UCSD-AML1 (cell line): ENCODE data around the gene OPN1LW.
"Not testable (repeated sequence)": the region's sequence is repeated elsewhere in the genome, so short reads cannot be mapped to it uniquely, and the experiment has no call there.

Experiments used
- DNase-seq: peaks from one replicate; lab custom pipeline; 2025; ENCODE audit not compliant: unreplicated experiment; lab: John Stamatoyannopoulos, UW

Gene OPN1LW

DNA sequence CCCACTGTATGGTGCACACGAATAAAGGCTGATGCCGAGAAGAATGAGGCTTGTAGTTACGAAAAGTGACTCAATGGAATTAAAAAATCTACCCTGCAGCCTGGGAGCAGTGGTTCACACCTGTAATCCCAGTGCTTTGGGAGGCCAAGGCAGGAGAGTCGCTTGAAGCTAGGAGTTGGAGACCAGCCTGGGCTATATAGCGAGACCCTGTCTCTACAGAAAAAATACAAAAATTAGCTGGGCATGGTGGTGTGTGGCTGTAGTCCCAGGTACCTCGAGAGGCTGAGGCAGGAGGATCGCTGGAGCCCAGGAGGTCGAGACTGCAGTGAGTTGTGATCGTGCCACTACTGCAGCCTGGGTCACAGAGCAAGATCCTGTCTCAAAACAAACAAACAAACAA is 11.7 kb upstream of the OPN1LW start:
- DNase-seq: no peak

GRCh38 chrX:154135458-154136229 is 8.4 kb upstream of the OPN1LW start:
- no peak for DNase-seq

DNA sequence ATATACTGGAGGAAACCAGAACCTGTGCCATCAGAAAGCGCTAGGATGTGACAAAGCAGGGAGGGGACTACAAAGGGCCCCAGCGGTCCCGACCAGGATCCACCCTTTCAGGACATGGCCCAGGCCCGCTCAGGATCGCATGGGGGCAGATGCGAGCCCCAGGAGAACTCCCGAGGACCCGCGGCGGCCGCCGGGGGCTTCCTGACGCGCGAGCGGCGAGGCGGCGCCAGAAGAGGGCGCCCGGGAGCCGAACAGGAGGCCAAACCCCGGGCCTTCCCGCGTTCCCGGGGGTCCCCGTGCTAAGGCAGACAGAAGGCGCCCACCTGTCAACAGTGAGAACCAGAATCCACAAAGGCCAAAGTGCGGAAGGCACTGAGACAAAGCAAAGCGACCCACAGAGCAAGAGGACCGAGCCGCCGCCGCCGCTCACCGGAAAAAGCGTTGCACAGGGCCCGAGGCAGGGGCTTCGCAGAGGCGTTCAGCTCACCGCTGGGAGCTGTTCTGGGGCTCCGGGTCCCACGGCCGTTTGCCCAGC is 7.3 kb upstream of the OPN1LW start:
- peak; percentile 56 for DNase-seq

DNA sequence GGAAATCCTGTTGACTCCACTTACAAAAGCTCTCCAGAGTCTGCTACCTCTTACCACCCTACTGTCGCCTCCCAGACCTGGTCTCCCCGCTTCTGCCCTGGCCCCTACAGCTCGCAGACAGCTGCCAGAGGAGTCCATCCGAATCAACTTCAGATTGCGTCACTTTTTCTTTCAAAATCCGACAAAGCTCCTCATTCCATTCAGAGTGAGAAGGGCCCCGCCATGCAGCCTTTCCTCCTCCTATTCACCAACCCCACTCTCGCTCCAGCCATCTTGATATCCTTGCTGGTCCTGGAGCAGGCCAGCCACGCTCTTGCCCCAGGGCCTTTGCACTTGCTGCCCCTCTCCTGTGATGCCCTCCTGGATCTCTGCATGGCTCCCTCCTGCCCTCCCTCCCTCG is 5.2 kb upstream of the OPN1LW start:
- DNase-seq: no peak

DNA sequence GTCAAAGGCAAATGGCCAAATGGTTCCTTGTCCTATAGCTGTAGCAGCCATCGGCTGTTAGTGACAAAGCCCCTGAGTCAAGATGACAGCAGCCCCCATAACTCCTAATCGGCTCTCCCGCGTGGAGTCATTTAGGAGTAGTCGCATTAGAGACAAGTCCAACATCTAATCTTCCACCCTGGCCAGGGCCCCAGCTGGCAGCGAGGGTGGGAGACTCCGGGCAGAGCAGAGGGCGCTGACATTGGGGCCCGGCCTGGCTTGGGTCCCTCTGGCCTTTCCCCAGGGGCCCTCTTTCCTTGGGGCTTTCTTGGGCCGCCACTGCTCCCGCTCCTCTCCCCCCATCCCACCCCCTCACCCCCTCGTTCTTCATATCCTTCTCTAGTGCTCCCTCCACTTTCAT is 3.8 kb upstream of the OPN1LW start:
- no peak for DNase-seq

GRCh38 chrX:154140742-154141141 is 3.3 kb upstream of the OPN1LW start:
- DNase-seq: no peak

GRCh38 chrX:154142386-154142785 is 1.7 kb upstream of the OPN1LW start:
- DNase-seq: no peak

DNA sequence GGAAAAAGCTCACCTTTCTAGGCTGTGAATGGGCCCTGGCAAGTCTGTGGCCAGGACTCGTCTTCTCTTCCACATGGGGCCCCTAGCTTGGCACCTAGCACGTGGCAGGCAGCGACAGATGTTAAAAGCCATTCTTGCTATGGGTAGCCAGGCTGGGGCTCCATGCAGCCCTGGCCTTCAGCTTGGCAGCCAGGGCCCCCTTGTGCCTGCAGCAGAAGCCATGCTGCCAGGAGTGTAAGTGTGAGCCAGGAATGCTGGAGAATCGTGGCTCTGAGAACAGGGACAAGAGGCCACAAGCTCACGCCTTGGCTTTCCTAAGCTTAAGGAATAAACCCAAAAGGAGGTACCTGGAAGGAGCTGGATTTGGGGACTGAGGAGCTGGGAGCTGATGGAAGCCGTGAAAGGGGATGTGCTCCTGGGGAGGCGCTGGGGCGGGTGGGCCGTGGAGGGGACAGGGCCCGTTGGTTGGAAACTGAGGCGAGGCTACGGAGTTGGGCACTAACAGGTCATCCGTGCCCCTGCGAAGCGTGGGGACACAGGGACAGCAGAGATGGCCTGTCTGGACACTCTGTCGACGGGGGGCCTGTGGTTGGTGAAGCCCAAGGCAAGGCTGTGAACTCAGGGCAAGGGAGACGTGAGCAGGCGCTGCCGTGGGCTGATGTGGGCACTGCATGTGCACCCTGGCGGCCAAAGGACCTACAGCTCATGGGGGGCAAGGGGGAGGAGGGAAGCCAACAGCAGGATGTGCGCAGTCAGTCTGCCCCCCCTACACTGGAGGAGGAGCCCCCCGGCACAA is 895 bp upstream of the OPN1LW start:
- no peak for DNase-seq

DNA sequence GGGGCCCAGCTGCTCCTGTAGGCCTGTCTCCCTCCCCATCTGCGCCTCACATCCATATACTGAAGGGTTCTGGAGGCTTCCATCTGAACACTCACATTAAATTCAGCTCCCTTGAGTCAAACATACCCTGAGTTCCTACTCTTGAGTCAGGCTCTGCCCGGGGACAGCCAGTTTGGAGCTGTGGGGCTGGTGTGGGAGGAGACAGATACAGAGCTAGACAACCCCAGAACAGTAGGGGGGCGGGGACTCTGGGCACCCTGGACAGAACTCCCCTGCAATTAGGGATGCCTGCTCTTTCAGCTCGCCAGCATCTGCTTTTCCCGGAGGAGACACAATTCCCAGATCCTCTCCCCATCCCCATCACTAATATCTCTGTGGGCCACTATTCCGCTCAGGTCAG is 7.0 kb downstream of the OPN1LW start:
- DNase-seq: not testable (repeated sequence)

- DNase-seq: not testable (repeated sequence)
Observed at GRCh38 chrX:154156221-154156620, 12.2 kb downstream of the OPN1LW start.

GRCh38 chrX:154157207-154157606 is 13.2 kb downstream of the OPN1LW start:
- not testable (repeated sequence) for DNase-seq

DNA sequence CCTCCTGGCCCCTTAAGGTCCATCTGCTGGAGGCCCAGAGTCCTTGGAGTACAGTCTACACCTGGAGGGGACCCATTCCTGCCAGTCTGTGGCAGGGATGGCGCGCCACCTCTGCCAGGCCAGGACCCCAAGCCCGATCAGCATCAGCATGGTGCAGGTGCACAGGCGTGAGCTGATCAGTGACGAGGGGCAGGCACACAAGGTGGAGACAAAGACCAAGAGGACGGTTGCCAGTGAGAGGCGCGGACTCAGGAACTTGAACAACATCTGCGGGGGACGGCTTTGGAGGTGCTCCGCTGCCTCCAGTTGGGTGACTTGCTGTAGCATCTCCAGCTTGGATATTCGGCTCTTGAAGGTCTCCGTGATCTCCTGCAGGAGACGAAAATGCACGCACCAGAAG is 15.3 kb downstream of the OPN1LW start:
- not testable (repeated sequence) for DNase-seq

GRCh38 chrX:154164902-154165301 is 20.9 kb downstream of the OPN1LW start:
- DNase-seq: not testable (repeated sequence)

DNA sequence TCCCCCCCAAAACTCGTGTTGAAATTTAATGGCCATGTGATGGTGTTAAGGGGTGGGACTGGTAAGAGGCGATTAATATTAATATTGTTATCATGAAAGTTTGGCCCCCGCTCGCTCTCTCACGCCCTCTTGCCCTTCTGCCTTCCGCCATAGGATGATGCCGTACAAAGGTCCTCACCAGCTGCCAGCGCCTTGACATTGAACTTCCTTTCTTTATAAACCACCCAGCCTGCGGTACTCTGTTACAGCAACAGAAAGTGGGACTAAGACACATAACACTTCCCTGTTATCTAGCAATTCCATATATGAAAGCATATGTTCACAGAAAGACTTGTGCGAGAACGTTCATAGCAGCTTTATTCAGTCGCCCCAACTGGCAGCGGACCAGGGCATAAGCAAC is 24.3 kb downstream of the OPN1LW start:
- DNase-seq: not testable (repeated sequence)

DNA sequence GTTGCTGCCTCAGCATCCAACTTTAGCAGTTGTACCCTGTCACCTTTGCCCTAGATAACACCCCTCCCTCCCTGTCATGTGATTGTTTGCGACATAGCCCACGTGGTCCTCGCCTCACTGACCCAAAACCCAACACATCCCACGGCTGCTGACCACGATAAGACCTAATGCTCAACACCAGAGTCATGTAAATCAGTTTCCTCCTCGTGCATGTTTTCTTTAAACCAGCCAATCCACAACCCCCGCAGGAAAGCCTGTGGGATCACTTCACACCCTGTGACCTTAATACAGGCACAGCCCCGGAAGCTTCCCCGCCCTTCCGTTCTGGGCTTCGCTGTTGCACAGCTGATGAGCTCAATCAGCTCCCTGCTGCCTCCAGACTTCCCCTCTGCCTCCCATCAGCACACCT is 28.5 kb downstream of the OPN1LW start:
- DNase-seq: not testable (repeated sequence)

DNA sequence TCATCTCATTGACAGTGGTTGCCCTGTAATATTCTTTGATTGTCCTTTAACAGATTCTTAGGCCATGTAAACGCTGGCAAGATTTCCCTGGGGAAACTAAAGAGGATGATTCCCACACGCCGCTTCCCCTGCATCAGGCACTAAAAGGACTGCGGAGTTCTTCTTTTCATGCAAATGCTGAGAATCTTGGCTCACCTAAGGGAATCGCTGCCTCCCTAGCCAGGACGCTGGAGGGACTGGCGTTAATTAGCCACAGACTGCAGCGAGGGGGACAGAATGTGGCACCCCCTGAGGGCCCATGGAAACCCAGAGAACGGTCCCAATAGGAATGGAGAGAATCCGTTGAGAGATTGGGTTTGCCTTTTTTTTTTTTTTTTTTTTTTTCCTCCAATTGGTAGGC is 30.3 kb downstream of the OPN1LW start:
- not testable (repeated sequence) for DNase-seq

GRCh38 chrX:154182296-154182695 is 38.3 kb downstream of the OPN1LW start, which contains the start of gene OPN1MW:
Gene OPN1MW, plus strand, starts transcription at chrX:154182596. Its CDS starts 82 bp downstream, at chrX:154182678.
- not testable (repeated sequence) for DNase-seq

- DNase-seq: not testable (repeated sequence)
Observed at GRCh38 chrX:154183794-154184193, 39.8 kb downstream of the OPN1LW start.

GRCh38 chrX:154192846-154193245 is 48.8 kb downstream of the OPN1LW start:
- DNase-seq: not testable (repeated sequence)

DNA sequence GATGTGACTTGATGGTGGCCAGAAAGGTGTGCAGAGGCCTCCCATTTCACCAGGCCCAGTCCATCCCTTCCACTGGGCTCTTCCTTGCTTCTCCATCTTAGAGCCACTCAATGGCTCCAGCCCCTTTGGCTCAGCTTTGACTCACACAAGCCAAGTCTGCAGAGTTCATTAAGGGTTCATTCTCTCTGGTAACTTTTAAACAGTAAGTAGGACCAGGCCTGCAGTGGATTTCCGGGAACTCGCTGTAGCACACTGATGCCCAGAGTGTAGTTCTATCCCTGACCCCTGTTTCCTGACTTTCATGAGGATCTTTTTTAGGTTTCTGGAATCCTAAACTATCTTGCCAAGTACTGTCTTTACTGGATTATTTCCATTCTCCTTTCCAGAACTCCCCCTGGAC is 50.3 kb downstream of the OPN1LW start:
- not testable (repeated sequence) for DNase-seq

- DNase-seq: not testable (repeated sequence)
Observed at GRCh38 chrX:154196466-154196865, 52.4 kb downstream of the OPN1LW start.
